GM18858 (cell line): ENCODE results near the gene ALAD.
"Not testable (repeated sequence)": the region's sequence is repeated elsewhere in the genome, so short reads cannot be mapped to it uniquely, and the experiment has no call there.

Experiments used
- ATAC-seq: cut with Tn5 transposase; IDR thresholded peaks from one replicate; pipeline ENCODE4 v1.9.1; 2021; ENCODE audit not compliant: unreplicated experiment

The ALAD gene

GRCh38 chr9:113401027-113401792, at the start of gene ALAD:
Gene ALAD, minus strand, starts transcription at chr9:113401284. Its CDS starts 7,725 bp downstream, at chr9:113393559.
- ATAC-seq: peak; percentile 95

- no peak for ATAC-seq
Measured at GRCh38 chr9:113449376-113449775, 48.3 kb upstream of the ALAD start.

GRCh38 chr9:113446323-113446740, 45.2 kb upstream of the ALAD start:
- ATAC-seq: no peak

- no peak for ATAC-seq
Measured at GRCh38 chr9:113444736-113445135, 43.7 kb upstream of the ALAD start.

- not testable (repeated sequence) for ATAC-seq
Measured at GRCh38 chr9:113437716-113438115, 36.6 kb upstream of the ALAD start.

GRCh38 chr9:113436728-113437515, 35.8 kb upstream of the ALAD start:
- no peak for ATAC-seq

GRCh38 chr9:113431191-113431590, 30.1 kb upstream of the ALAD start:
- ATAC-seq: no peak

- ATAC-seq: no peak
Measured at GRCh38 chr9:113428062-113428615, 27.1 kb upstream of the ALAD start.

GRCh38 chr9:113427629-113428028, 26.5 kb upstream of the ALAD start:
- no peak for ATAC-seq

GRCh38 chr9:113426701-113427100, 25.6 kb upstream of the ALAD start:
- no peak for ATAC-seq

- no peak for ATAC-seq
Measured at GRCh38 chr9:113425072-113425471, 24.0 kb upstream of the ALAD start.

- ATAC-seq: no peak
Measured at GRCh38 chr9:113421726-113422125, 20.6 kb upstream of the ALAD start.

- no peak for ATAC-seq
Measured at GRCh38 chr9:113417370-113417769, 16.3 kb upstream of the ALAD start.

GRCh38 chr9:113416149-113416721, 15.2 kb upstream of the ALAD start:
- peak; percentile 93 for ATAC-seq

- ATAC-seq: peak; percentile 69
Measured at GRCh38 chr9:113410207-113410864, 9.3 kb upstream of the ALAD start, which contains the start of the genes C9orf43 and POLE3. Gene C9orf43, plus strand, starts transcription at chr9:113410747. Its CDS starts 2,747 bp downstream, at chr9:113413494. Gene POLE3, minus strand, starts transcription at chr9:113410675. Its CDS starts 382 bp downstream, at chr9:113410293.

- no peak for ATAC-seq
Measured at GRCh38 chr9:113409883-113410206, 8.8 kb upstream of the ALAD start.

GRCh38 chr9:113409481-113409880, 8.4 kb upstream of the ALAD start:
- ATAC-seq: no peak

- peak; percentile 33 for ATAC-seq
Measured at GRCh38 chr9:113406873-113407511, 5.9 kb upstream of the ALAD start.

GRCh38 chr9:113406353-113406752, 5.3 kb upstream of the ALAD start:
- not testable (repeated sequence) for ATAC-seq

GRCh38 chr9:113403646-113404045, 2.6 kb upstream of the ALAD start:
- ATAC-seq: no peak
